Lower leg skin (tissue), 4 donors: ENCODE data around the gene CCNH. TPM values are rescaled to one million over a fixed set of nuclear protein-coding genes. Genes with fewer than 3 reads are reported as not detected.

ENCODE experiments used
- DNase-seq, 2 donors: peaks; one replicate each; pipeline ENCODE4 v3.0.0-alpha.2; 2019; ENCODE audit warnings: low spot score in 2 of 2
- H3K4me3 ChIP-seq: fragments of 200-600 bp; sonication (generic); 2 replicates; pipeline ENCODE4 v1.5.1; 2017; ENCODE audit warnings: mild to moderate bottlenecking, low read depth; ENCODE audit not compliant: poor library complexity, severe bottlenecking
- POLR2A ChIP-seq, 2 donors: fragments of 450-650 bp; IDR thresholded peaks; one replicate each; pipeline ENCODE4 v1.6.1; 2016 to 2017; ENCODE audit warnings: antibody characterized with exemption in 2 of 2, mild to moderate bottlenecking in 1 of 2, moderate library complexity in 1 of 2
- WGBS, 2 donors: methylation state at CpG; one replicate each; pipeline ENCODE4 v1.1.5; 2018; 5-methylcytosine and 5-hydroxymethylcytosine counted together
- intact Hi-C: fragments of 100-400 bp; cut with DNase I; formaldehyde crosslinking; loops from one replicate; pipeline ENCODE4 v1.15.0; 2023; ENCODE audit warnings: low total_unique reads
- total RNA-seq, 4 donors: library from RNA; depleted of rRNA; stranded (reverse); fragments of >200 nt; gene quantifications; one replicate each; pipeline ENCODE4 v1.1.0, GENCODE V29; 2016
- TF ChIP-seq, protein P1 (sequence below), 3 donors: fragments of 450-650 bp; IDR thresholded peaks; one replicate each; pipeline ENCODE4 v1.5.1; 2016; ENCODE audit warnings: antibody characterized with exemption in 3 of 3, mild to moderate bottlenecking in 3 of 3, moderate library complexity in 2 of 3

Gene CCNH
- total RNA-seq, 4 donors from 2014 or later = 44.1 to 82.3 (median 66.5) TPM

GRCh38 chr5:87389296-87390034 lies 23.3 kb downstream of the CCNH start:
- DNase-seq = no peak
- intact Hi-C loops = no loop called here
- H3K4me3 ChIP-seq = no peak overlapping the region
- TF ChIP-seq POLR2A (IDR thresholded peaks at IDR 0.05) = no peak
- TF ChIP-seq, protein P1, sequence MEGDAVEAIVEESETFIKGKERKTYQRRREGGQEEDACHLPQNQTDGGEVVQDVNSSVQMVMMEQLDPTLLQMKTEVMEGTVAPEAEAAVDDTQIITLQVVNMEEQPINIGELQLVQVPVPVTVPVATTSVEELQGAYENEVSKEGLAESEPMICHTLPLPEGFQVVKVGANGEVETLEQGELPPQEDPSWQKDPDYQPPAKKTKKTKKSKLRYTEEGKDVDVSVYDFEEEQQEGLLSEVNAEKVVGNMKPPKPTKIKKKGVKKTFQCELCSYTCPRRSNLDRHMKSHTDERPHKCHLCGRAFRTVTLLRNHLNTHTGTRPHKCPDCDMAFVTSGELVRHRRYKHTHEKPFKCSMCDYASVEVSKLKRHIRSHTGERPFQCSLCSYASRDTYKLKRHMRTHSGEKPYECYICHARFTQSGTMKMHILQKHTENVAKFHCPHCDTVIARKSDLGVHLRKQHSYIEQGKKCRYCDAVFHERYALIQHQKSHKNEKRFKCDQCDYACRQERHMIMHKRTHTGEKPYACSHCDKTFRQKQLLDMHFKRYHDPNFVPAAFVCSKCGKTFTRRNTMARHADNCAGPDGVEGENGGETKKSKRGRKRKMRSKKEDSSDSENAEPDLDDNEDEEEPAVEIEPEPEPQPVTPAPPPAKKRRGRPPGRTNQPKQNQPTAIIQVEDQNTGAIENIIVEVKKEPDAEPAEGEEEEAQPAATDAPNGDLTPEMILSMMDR (IDR thresholded peaks at IDR 0.05) = no peak
- 94% methylated on average over 14 of the region's 14 CpGs for WGBS, 2 donors

- no peak for DNase-seq
- intact Hi-C loops = no loop called here
- no peak for TF ChIP-seq POLR2A (IDR thresholded peaks at IDR 0.05)
- TF ChIP-seq, protein P1 (IDR thresholded peaks at IDR 0.05) = no peak
- 84 to 85% methylated on average over 2 of the region's 2 CpGs for whole genome bisulfite sequencing, 2 donors
- H3K4me3 ChIP-seq = no peak overlapping the region
These were observed 24.6 kb downstream of the CCNH start for GRCh38 chr5:87388129-87388528.

DNA sequence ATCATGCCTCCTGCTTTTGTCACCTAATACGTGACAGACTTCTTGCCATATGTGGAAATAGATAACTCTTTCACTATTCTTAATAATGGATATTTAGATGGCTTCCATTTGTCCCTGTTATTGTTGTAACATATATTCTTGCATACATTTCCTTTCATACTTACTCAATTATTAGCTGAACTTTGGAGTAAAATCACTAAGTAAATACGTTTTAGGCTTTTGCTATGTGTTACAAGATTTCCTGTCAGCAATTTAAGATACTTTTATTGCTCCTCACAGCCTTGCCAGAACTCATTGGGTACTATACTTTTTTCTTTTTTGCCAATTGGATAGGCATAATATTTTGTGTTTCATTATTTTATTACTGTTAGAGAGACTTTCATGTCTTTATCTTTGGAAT lies 26.9 kb downstream of the CCNH start:
- intact Hi-C loops = no loop called here
- WGBS, 2 donors = 87 to 90% methylated on average over 2 of the region's 2 CpGs
- TF ChIP-seq POLR2A (IDR thresholded peaks at IDR 0.05) = no peak
- TF ChIP-seq, protein P1 (IDR thresholded peaks at IDR 0.05) = no peak
- DNase-seq = no peak
- H3K4me3 ChIP-seq = no peak overlapping the region

GRCh38 chr5:87383216-87383615 lies 29.5 kb downstream of the CCNH start:
- H3K4me3 ChIP-seq = no peak overlapping the region

GRCh38 chr5:87382224-87382623 lies 30.5 kb downstream of the CCNH start:
- TF ChIP-seq POLR2A (IDR thresholded peaks at IDR 0.05) = no peak
- TF ChIP-seq, protein P1 (IDR thresholded peaks at IDR 0.05) = no peak
- 94 to 100% methylated on average over 1 of the region's 1 CpG for WGBS, 2 donors
- intact Hi-C loops = no loop called here

More at GRCh38 chr5:87383216-87383615, 29.5 kb downstream of the CCNH start:
- no peak for DNase-seq
- intact Hi-C loops = no loop called here
- no peak for TF ChIP-seq POLR2A (IDR thresholded peaks at IDR 0.05)
- TF ChIP-seq, protein P1 (IDR thresholded peaks at IDR 0.05) = no peak
- WGBS, 2 donors = 84 to 98% methylated on average over 1 of the region's 1 CpG

DNA sequence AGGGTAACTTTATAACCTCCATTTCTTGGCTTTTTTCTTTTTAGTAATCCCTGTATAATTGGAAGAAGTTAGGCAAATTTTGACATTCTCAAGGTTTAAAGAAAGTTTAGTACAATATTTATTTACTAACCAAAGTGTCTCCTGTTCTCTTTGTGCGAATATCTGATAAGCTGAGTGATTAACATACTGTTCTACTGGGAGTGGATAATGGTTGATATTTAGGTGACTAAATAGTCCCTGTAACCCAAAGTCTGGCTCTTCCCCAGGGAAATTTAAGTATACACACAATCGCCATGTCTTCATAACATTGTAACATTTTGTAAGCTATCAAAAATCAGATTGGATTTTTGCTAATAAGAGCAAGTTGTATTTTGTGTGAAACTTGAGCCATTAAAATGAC lies 40.0 kb downstream of the CCNH start:
- no peak for DNase-seq
- intact Hi-C loops = no loop called here
- TF ChIP-seq, protein P1 (IDR thresholded peaks at IDR 0.05) = no peak
- TF ChIP-seq POLR2A (IDR thresholded peaks at IDR 0.05) = no peak
- H3K4me3 ChIP-seq = no peak overlapping the region
- 87 to 93% methylated on average over 2 of the region's 2 CpGs for WGBS, 2 donors

More at GRCh38 chr5:87382224-87382623, 30.5 kb downstream of the CCNH start:
- H3K4me3 ChIP-seq = no peak overlapping the region
- DNase-seq = no peak
